Measurements from ENCODE around the gene SPATA20.

- no peak for TF ChIP-seq REPIN1 (CRISPR knock-in tag; IDR thresholded peaks at IDR 0.05; ENCODE audit: borderline replicate concordance, low read depth)
- TF ChIP-seq STAG1 (CRISPR knock-in tag; IDR thresholded peaks at IDR 0.05) = peak; percentile 59
- peak; percentile 24; the same call in 1 of the 2 replicates for TF ChIP-seq RAD21 (CRISPR knock-in tag; IDR thresholded peaks at IDR 0.05)
- TF ChIP-seq MAZ (IDR thresholded peaks at IDR 0.05; ENCODE audit: borderline replicate concordance, low read depth, low read length) = 0 out of 2 replicates have a peak, but pooled peaks have one; percentile 19
- TF ChIP-seq MAZ (CRISPR knock-in tag; IDR thresholded peaks at IDR 0.05; ENCODE audit: low read depth) = no peak
- no peak for TF ChIP-seq PTBP1 (IDR thresholded peaks at IDR 0.05; ENCODE audit: low read depth, low read length, poor library complexity, severe bottlenecking)
- no peak for TF ChIP-seq ZNF232 (CRISPR knock-in tag; IDR thresholded peaks at IDR 0.05; ENCODE audit: borderline replicate concordance)
- no peak for TF ChIP-seq POLR2A (IDR thresholded peaks at IDR 0.05; ENCODE audit: insufficient read depth in 1 of 2, low read depth in 2 of 2, low read length in 2 of 2)
- TF ChIP-seq TAF1 (CRISPR knock-in tag; IDR thresholded peaks at IDR 0.05) = no peak
Measured at GRCh38 chr17:50596191-50597037, 49.4 kb downstream of the SPATA20 start.

Measured in HepG2 (cell line).